Neuronal stem cell (in vitro differentiated cells): ENCODE data around the gene HSF2BP.
A peak's percentile ranks its signal among the peaks of the same experiment; 100 is the strongest.

Experiments used
- DNase-seq: peaks from one replicate; pipeline ENCODE4 v3.0.0-alpha.2; 2013; ENCODE audit warnings: low spot score
- H2AFZ ChIP-seq: one replicate; pipeline ENCODE4 v1.6.1; 2013; ENCODE audit warnings: mild to moderate bottlenecking, low read length, inconsistent platforms
- H2AK5ac ChIP-seq: 2 replicates; pipeline ENCODE4 v1.6.1; 2013; ENCODE audit warnings: low read depth, mild to moderate bottlenecking, inconsistent platforms, low read length, moderate library complexity, mixed read lengths
- H2BK120ac ChIP-seq: 2 replicates; pipeline ENCODE4 v1.6.1; 2013; ENCODE audit warnings: low read depth, mild to moderate bottlenecking, inconsistent platforms, low read length, moderate library complexity, mixed read lengths
- H2BK12ac ChIP-seq: one replicate; pipeline ENCODE4 v1.6.1; 2013; ENCODE audit warnings: low read length, inconsistent platforms
- H2BK15ac ChIP-seq: 2 replicates; pipeline ENCODE4 v1.6.1; 2013; ENCODE audit warnings: mild to moderate bottlenecking, low read length, inconsistent platforms, mixed read lengths
- H2BK5ac ChIP-seq: one replicate; pipeline ENCODE4 v1.6.1; 2013; ENCODE audit warnings: inconsistent platforms, mild to moderate bottlenecking, low read length, moderate library complexity
- H3K14ac ChIP-seq: one replicate; pipeline ENCODE4 v1.6.1; 2013; ENCODE audit warnings: low read length, inconsistent platforms
- H3K18ac ChIP-seq: 2 replicates; pipeline ENCODE4 v1.6.1; 2013; ENCODE audit warnings: low read length, inconsistent platforms
- H3K23ac ChIP-seq: 2 replicates; pipeline ENCODE4 v1.6.1; 2013; ENCODE audit warnings: low read depth, mild to moderate bottlenecking, mixed read lengths, low read length, inconsistent platforms; ENCODE audit not compliant: poor library complexity
- H3K27ac ChIP-seq: replicated peaks from 3 replicates; pipeline ENCODE4 v1.5.1; 2013; ENCODE audit warnings: low read length, inconsistent platforms
- H3K27me3 ChIP-seq, 3 experiments: 2 replicates each; pipeline ENCODE4 v1.6.1; 2013; ENCODE audit warnings: low read length in 3 of 3, mild to moderate bottlenecking in 2 of 3, inconsistent platforms in 1 of 3, low read depth in 1 of 3, mixed read lengths in 1 of 3, moderate library complexity in 1 of 3; ENCODE audit not compliant: control insufficient read depth in 3 of 3, insufficient read depth in 3 of 3
- H3K36me3 ChIP-seq, 2 donors: replicated peaks in 1 of 2; 2 replicates each; pipeline ENCODE4 v1.6.1; 2013; ENCODE audit warnings: low read length in 2 of 2; ENCODE audit not compliant: control insufficient read depth in 2 of 2, insufficient read depth in 2 of 2
- H3K4ac ChIP-seq: 2 replicates; pipeline ENCODE4 v1.6.1; 2013; ENCODE audit warnings: inconsistent platforms, mild to moderate bottlenecking, low read length, moderate library complexity
- H3K4me1 ChIP-seq, 2 donors: 1 replicate in 1 of 2; 2 replicates in 1 of 2; pipeline ENCODE4 v1.6.1; 2013; ENCODE audit warnings: low read length in 2 of 2, low read depth in 1 of 2; ENCODE audit not compliant: control insufficient read depth in 2 of 2, insufficient read depth in 1 of 2
- H3K4me2 ChIP-seq: one replicate; pipeline ENCODE4 v1.6.1; 2013; ENCODE audit warnings: mild to moderate bottlenecking, low read length, inconsistent platforms; ENCODE audit not compliant: insufficient read depth, poor library complexity, severe bottlenecking
- H3K4me3 ChIP-seq, 2 donors: 2 replicates each; pipeline ENCODE4 v1.5.1; 2013; ENCODE audit warnings: low read length in 2 of 2, mild to moderate bottlenecking in 2 of 2, inconsistent platforms in 1 of 2, moderate library complexity in 1 of 2
- H3K79me1 ChIP-seq: one replicate; pipeline ENCODE4 v1.6.1; 2013; ENCODE audit warnings: low read depth, mild to moderate bottlenecking, inconsistent platforms, low read length, moderate library complexity
- H3K9ac ChIP-seq: one replicate; pipeline ENCODE4 v1.6.1; 2013; ENCODE audit warnings: mild to moderate bottlenecking, low read depth, low read length, inconsistent platforms; ENCODE audit not compliant: poor library complexity
- H3K9me3 ChIP-seq, 2 donors: replicated peaks in 1 of 2; 2 replicates each; pipeline versions ENCODE3 to v1.6.1; 2013; ENCODE audit warnings: low read length in 2 of 2, mild to moderate bottlenecking in 2 of 2, inconsistent platforms in 1 of 2, low read depth in 1 of 2, mixed read lengths in 1 of 2, moderate library complexity in 1 of 2; ENCODE audit not compliant: control insufficient read depth in 2 of 2, insufficient read depth in 1 of 2
- H4K8ac ChIP-seq: one replicate; pipeline ENCODE4 v1.6.1; 2013; ENCODE audit warnings: low read depth, mild to moderate bottlenecking, inconsistent platforms, low read length, moderate library complexity
- H4K91ac ChIP-seq: one replicate; pipeline ENCODE4 v1.6.1; 2013; ENCODE audit warnings: low read length, low read depth, mild to moderate bottlenecking, inconsistent platforms; ENCODE audit not compliant: poor library complexity
- WGBS, 2 donors: extraction: QIAGEN DNeasy Blood & Tissue Kit; methylation state at CpG; one replicate each; pipeline ENCODE4 v1.1.7; 2013; ENCODE audit warnings: missing lambda C conversion rate in 2 of 2, mixed read lengths in 1 of 2; ENCODE audit not compliant: insufficient read length in 2 of 2, insufficient replicate concordance in 1 of 2; ENCODE audit errors: extremely low coverage in 2 of 2; 5-methylcytosine and 5-hydroxymethylcytosine counted together

HSF2BP gene

DNA sequence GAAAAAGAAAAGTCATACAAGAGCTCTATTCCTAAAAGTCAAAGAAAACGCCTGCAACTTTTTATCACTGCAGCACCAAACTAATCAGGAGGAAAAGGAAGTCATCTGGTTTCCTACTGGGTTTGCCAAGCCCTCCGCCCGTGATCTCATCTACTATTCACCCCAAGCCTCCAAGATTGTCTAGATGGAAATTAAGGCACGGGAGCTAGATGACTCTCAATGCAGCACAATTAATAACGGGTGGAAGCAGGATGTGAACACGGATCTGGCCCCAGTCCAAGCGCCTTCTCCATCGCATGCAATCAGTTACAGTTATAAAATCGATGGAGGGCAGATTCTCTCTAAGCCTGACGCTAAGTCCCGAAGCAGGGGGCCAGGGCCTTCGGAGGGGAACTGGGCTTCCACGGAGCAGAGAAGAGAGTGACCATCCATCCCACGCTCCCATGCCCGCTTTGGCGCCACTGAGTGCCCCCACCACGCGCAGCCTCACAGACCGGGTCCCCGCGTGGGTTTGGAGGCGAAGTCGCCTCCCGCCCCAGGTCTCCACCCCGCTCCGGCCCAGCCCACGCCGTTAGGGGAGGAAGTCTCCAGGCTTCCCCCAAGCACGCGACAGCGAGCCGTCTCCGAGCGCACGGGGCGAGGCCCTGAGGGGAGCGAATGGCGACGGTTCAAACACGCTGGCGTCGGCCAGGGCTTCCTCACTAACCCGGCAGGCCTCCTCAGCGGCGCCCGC lies 1.8 kb downstream of the HSF2BP start:
- Histone ChIP-seq H3K4ac (no peak overlapping the region), H2AK5ac (peak overlapping the region; percentile 78), H2BK120ac (no peak overlapping the region), H3K4me2 (no peak overlapping the region), H3K9ac (peak overlapping the region; percentile 33), H4K8ac (no peak overlapping the region), H3K36me3 (peaks cover 4 to 15% of the 10 kb centered on the region in 2 donors), H3K4me3 (no peak overlapping the region), H3K4me1 (peaks cover 6 to 9% of the 10 kb centered on the region in 2 donors), H4K91ac (no peak overlapping the region), H2BK12ac (no peak overlapping the region), H2AFZ (no peak overlapping the region), H3K9me3 (no peaks in the 10 kb centered on the region), H2BK15ac (peak overlapping the region; percentile 24), H3K14ac (no peak overlapping the region), H2BK5ac (peak overlapping the region; percentile 29), H3K18ac (no peak overlapping the region), H3K27me3 (peaks cover 0 to 3% (median 0%) of the 10 kb centered on the region in 3 experiments), H3K23ac (no peak overlapping the region), H3K79me1 (peaks cover 7% of the 10 kb centered on the region), H3K27ac (no peak overlapping the region)
- no peak for DNase-seq
- no CpG with 5 or more reads among the region's 46 CpGs for WGBS, 2 donors

DNA sequence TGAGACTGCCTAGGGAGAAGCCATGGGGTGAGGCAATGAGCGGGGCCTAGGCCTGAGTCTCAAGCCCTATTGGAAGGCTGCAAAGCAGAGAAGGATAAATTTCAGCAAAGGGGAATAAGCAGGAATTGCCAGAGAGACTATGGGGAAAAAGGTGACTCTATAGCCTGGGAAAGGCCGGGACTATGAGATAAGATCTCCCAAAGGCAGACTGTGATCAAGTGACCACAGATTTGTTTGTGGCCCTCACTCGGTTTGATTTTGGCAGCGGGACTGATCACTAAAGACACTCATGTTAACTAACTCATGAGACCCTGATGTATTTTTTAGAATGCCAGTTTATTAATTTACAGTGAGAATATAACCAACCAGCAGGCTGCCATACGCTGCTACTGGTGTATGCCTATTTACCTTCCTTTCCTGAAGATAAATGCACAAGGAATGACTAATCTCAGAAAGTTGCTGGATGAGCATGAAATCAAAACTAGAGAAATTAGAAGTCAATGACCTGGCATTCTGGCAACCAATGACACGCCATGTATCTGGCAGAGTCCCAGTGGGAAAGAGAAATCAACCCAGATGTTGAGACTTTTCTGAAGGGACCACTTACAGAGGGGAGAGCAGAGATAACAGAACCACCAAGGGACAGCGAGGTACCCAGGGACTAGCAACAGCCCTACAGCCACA lies 4.3 kb downstream of the HSF2BP start:
- H2BK120ac ChIP-seq = no peak overlapping the region
- H3K36me3 ChIP-seq = no peaks in the 10 kb centered on the region
- H3K23ac ChIP-seq = no peak overlapping the region
- H3K14ac ChIP-seq = no peak overlapping the region
- H2BK15ac ChIP-seq = no peak overlapping the region
- H3K18ac ChIP-seq = peak overlapping the region; percentile 66
- H4K91ac ChIP-seq = no peak overlapping the region
- H2BK12ac ChIP-seq = no peak overlapping the region
- no peak overlapping the region for H3K4ac ChIP-seq
- H2AFZ ChIP-seq = no peak overlapping the region
- no CpG with 5 or more reads among the region's 7 CpGs for WGBS, 2 donors
- H3K27ac ChIP-seq = no peak overlapping the region
- H4K8ac ChIP-seq = no peak overlapping the region
- peaks cover 4% of the 10 kb centered on the region for H3K79me1 ChIP-seq
- no peak overlapping the region for H3K4me2 ChIP-seq
- H3K9ac ChIP-seq = no peak overlapping the region
- no peak overlapping the region for H3K4me3 ChIP-seq
- H3K27me3 ChIP-seq = peaks cover 0 to 3% (median 0%) of the 10 kb centered on the region in 3 experiments
- DNase-seq = no peak
- no peaks in the 10 kb centered on the region for H3K9me3 ChIP-seq
- peaks cover 3% of the 10 kb centered on the region in 2 donors for H3K4me1 ChIP-seq
- H2BK5ac ChIP-seq = no peak overlapping the region
- peak overlapping the region; percentile 27 for H2AK5ac ChIP-seq

DNA sequence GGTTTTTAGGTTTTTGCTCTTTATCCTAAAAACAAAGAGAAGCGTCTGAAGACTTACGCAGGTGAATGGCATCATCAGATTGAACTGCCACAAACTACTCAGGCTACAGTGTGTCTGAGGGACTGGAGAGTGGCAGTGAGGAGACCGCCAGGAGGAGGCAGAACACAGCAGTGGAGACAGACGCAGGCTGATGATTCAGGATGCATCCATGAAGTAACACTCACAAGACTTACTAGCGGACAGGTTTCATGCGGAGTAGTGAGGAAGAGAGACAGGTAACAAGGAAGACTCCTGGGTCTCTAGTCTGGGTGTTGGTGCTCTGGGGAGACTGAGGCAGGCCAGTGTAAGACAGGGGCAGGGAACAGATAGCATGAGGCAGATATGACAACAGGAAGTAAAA lies 5.7 kb downstream of the HSF2BP start:
- H2BK15ac ChIP-seq = no peak overlapping the region

DNA sequence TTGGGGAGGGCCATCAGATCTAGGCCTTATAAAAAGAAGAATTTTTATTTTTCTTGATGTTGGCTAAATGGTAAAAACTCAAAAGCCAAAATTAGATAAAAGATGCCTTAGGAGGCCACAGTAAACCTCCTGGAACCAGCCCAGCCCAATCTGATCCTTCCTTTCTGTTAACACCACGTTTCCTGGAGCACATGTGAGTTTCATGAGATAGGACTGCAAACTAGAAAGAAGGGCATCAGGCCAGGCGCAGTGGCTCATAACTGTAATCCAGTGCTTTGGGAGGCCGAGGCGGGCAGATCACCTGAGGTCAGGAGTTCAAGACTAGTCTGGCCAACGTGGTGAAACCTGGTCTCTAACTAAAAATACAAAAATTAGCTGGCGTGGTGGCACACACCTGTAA lies 6.7 kb downstream of the HSF2BP start:
- no peak overlapping the region for H4K91ac ChIP-seq
- no peak overlapping the region for H3K4me2 ChIP-seq
- H4K8ac ChIP-seq = no peak overlapping the region
- no peak overlapping the region for H3K18ac ChIP-seq
- no peaks in the 10 kb centered on the region for H3K36me3 ChIP-seq
- no peaks in the 10 kb centered on the region for H3K9me3 ChIP-seq
- no peak overlapping the region for H3K9ac ChIP-seq
- DNase-seq = no peak
- no peak overlapping the region for H3K4ac ChIP-seq
- no peak overlapping the region for H2BK120ac ChIP-seq
- no peak overlapping the region for H2BK5ac ChIP-seq
- no peak overlapping the region for H2BK15ac ChIP-seq
- WGBS, 2 donors = no CpG with 5 or more reads among the region's 6 CpGs
- H3K4me3 ChIP-seq = no peak overlapping the region
- no peaks in the 10 kb centered on the region for H3K79me1 ChIP-seq
- no peaks in the 10 kb centered on the region for H3K4me1 ChIP-seq
- H2BK12ac ChIP-seq = no peak overlapping the region
- no peak overlapping the region for H3K27ac ChIP-seq
- no peak overlapping the region for H2AK5ac ChIP-seq
- H2AFZ ChIP-seq = no peak overlapping the region
- peaks cover 0 to 3% (median 0%) of the 10 kb centered on the region in 3 experiments for H3K27me3 ChIP-seq
- no peak overlapping the region for H3K23ac ChIP-seq
- H3K14ac ChIP-seq = no peak overlapping the region

More for the DNA sequence above, 5.7 kb downstream of the HSF2BP start:
- Histone ChIP-seq H3K9ac (no peak overlapping the region), H3K23ac (peak overlapping the region; percentile 49), H2BK5ac (no peak overlapping the region), H2BK120ac (no peak overlapping the region), H3K27me3 (peaks cover 0 to 3% (median 0%) of the 10 kb centered on the region in 3 experiments), H3K27ac (no peak overlapping the region), H3K4me2 (no peak overlapping the region), H3K9me3 (no peaks in the 10 kb centered on the region), H3K4me1 (no peaks in the 10 kb centered on the region), H3K4ac (no peak overlapping the region), H4K8ac (no peak overlapping the region), H3K4me3 (no peak overlapping the region), H2BK12ac (no peak overlapping the region), H4K91ac (no peak overlapping the region), H3K36me3 (no peaks in the 10 kb centered on the region), H3K18ac (no peak overlapping the region), H3K14ac (no peak overlapping the region), H3K79me1 (no peaks in the 10 kb centered on the region), H2AK5ac (no peak overlapping the region), H2AFZ (no peak overlapping the region)
- WGBS, 2 donors = no CpG with 5 or more reads among the region's 6 CpGs
- DNase-seq = no peak
